Transverse colon (tissue), 4 donors: ENCODE results near the gene LMAN1L.

Experiments used
- CTCF ChIP-seq, 5 experiments: fragments of 200-600 bp in 3 of 5; fragments of 450-650 bp in 2 of 5; sonication (generic) in 3 of 5; IDR thresholded peaks; 1 replicate in 2 of 5; 2 replicates in 3 of 5; pipeline ENCODE4 v1.5.1; 2016 to 2017; ENCODE audit warnings: antibody characterized with exemption in 5 of 5, inconsistent platforms in 3 of 5, mild to moderate bottlenecking in 2 of 5, moderate library complexity in 1 of 5
- EP300 ChIP-seq: sonication (generic); formaldehyde crosslinking; IDR thresholded peaks from one replicate; pipeline ENCODE4 v1.6.1; 2017; ENCODE audit warnings: antibody characterized with exemption, low read depth
- POLR2A ChIP-seq: fragments of 450-650 bp; IDR thresholded peaks from one replicate; pipeline ENCODE4 v1.6.1; 2016; ENCODE audit warnings: antibody characterized with exemption, mild to moderate bottlenecking, moderate library complexity
- POLR2AphosphoS5 ChIP-seq, 3 donors: sonication (generic); formaldehyde crosslinking; IDR thresholded peaks; one replicate each; pipeline ENCODE4 v1.6.1; 2016; ENCODE audit warnings: antibody characterized with exemption in 3 of 3

- TF ChIP-seq CTCF (IDR thresholded peaks at IDR 0.05) (no peak), POLR2A (no peak), EP300 (no peak), POLR2AphosphoS5 (IDR thresholded peaks at IDR 0.05) (no peak)
Observed at GRCh38 chr15:74854453-74855022, 41.9 kb downstream of the LMAN1L start.
